K562 (cell line): ENCODE measurements around the gene FA2H. TPM values are rescaled to one million over a fixed set of nuclear protein-coding genes. Genes with fewer than 3 reads are reported as not detected.

ENCODE experiments used
- ATAC-seq: fragments of 200-7000 bp; cut with Tn5 transposase; 3 replicates; pipeline ENCODE4 v1.9.1; 2020; ENCODE audit warnings: moderate library complexity
- BruUV-seq: library from RNA; stranded (reverse); fragments of 400-500 nt; replicated peaks from 2 replicates; lab custom pipeline; 2021; lab: Mats Ljungman, UMichigan
- CTCF ChIA-PET: fragments of 300-600 bp; formaldehyde crosslinking; extraction: SDS; loops from one replicate; lab custom pipeline; 2021; ENCODE audit warnings: low intra/inter-chr PET ratio; lab: Yijun Ruan, JAX
- POLR2A ChIA-PET: fragments of 300-600, 350-650 bp; sonication (Branson Sonifier 250); formaldehyde crosslinking; extraction: SDS; loops from one replicate; lab custom pipeline; 2021; ENCODE audit warnings: antibody characterized with exemption, inconsistent platforms; lab: Yijun Ruan, JAX
- DNase-seq, 4 experiments: peaks; one replicate each; pipeline versions ENCODE4 v3.0.0 to v3.0.0-alpha.2; 2011 to 2018; ENCODE audit warnings: low spot score in 3 of 4, mixed read lengths in 3 of 4; ENCODE audit errors: extremely low read depth in 1 of 4
- FAIRE-seq: peaks from 2 replicates; lab custom pipeline; 2011; peaks lifted over from hg19 to GRCh38; lab: Jason Lieb, UNC
- H2AFZ ChIP-seq: 2 replicates; pipeline ENCODE4 v1.6.0; 2011; ENCODE audit warnings: low read depth, low read length, control low read depth, inconsistent platforms
- H3K27ac ChIP-seq: fragments of 200-600 bp; 3 replicates; pipeline ENCODE4 v1.8.0; 2011; ENCODE audit warnings: low read depth, mild to moderate bottlenecking, control low read depth, inconsistent platforms, low read length, moderate library complexity, mixed read lengths; ENCODE audit errors: extremely low read depth
- H3K27me3 ChIP-seq, 2 experiments: fragments of 300-600 bp in 1 of 2; 2 replicates in 1 of 2; 3 replicates in 1 of 2; pipeline versions ENCODE4 v1.6.0 to v1.8.0; 2011; ENCODE audit warnings: inconsistent platforms in 2 of 2, low read length in 2 of 2, mild to moderate bottlenecking in 1 of 2, mixed read lengths in 1 of 2, moderate library complexity in 1 of 2; ENCODE audit not compliant: control insufficient read depth in 2 of 2, insufficient read depth in 2 of 2
- H3K36me3 ChIP-seq: fragments of 300-600 bp; 3 replicates; pipeline ENCODE4 v1.8.0; 2011; ENCODE audit warnings: mild to moderate bottlenecking, low read length, inconsistent platforms; ENCODE audit not compliant: control insufficient read depth, insufficient read depth
- H3K4me1 ChIP-seq, 2 experiments: fragments of 200-600 bp in 1 of 2; replicated peaks in 1 of 2; 2 replicates in 1 of 2; 3 replicates in 1 of 2; pipeline versions ENCODE4 v1.5.1 to v1.8.0; 2011; ENCODE audit warnings: inconsistent platforms in 2 of 2, low read length in 2 of 2, mild to moderate bottlenecking in 1 of 2, mixed read lengths in 1 of 2, moderate library complexity in 1 of 2; ENCODE audit not compliant: control insufficient read depth in 2 of 2, insufficient read depth in 2 of 2
- H3K4me2 ChIP-seq: 2 replicates; pipeline ENCODE4 v1.6.1; 2011; ENCODE audit warnings: low read length, control low read depth, inconsistent platforms, mixed read lengths; ENCODE audit not compliant: insufficient read depth
- H3K4me3 ChIP-seq: fragments of 200-600 bp; sonication (generic), shearing (Covaris generic); 2 replicates; pipeline ENCODE4 v1.5.1; 2016; ENCODE audit warnings: control low read depth, inconsistent platforms
- H3K79me2 ChIP-seq: fragments of 200-600 bp; 3 replicates; pipeline ENCODE4 v1.8.0; 2011; ENCODE audit warnings: low read length, inconsistent platforms; ENCODE audit not compliant: control insufficient read depth, insufficient read depth
- H3K9ac ChIP-seq, 2 experiments: 2 replicates each; pipeline versions ENCODE4 v1.6.0 to v1.6.1; 2011; ENCODE audit warnings: low read depth in 2 of 2, low read length in 2 of 2, control low read depth in 1 of 2, inconsistent platforms in 1 of 2, mild to moderate bottlenecking in 1 of 2, mixed read lengths in 1 of 2; ENCODE audit not compliant: insufficient read depth in 1 of 2
- H3K9me1 ChIP-seq: one replicate; pipeline ENCODE4 v1.6.0; 2011; ENCODE audit warnings: inconsistent platforms, mild to moderate bottlenecking, low read length, moderate library complexity; ENCODE audit not compliant: control insufficient read depth, insufficient read depth
- H3K9me3 ChIP-seq: replicated peaks from 2 replicates; pipeline ENCODE4 v1.5.1; 2011; ENCODE audit warnings: low read depth, low read length, inconsistent platforms; ENCODE audit not compliant: control insufficient read depth, insufficient read depth
- H4K20me1 ChIP-seq: replicated peaks from 2 replicates; pipeline ENCODE4 v1.6.1; 2011; ENCODE audit warnings: low read length, inconsistent platforms, mixed read lengths; ENCODE audit not compliant: control insufficient read depth, insufficient read depth
- BCOR ChIP-seq: fragments of 450-650 bp; IDR thresholded peaks from 2 replicates; pipeline ENCODE4 v1.6.1; 2016
- BRCA1 ChIP-seq, 2 experiments: fragments of 450-650 bp in 1 of 2; sonication (generic) in 1 of 2; formaldehyde crosslinking in 1 of 2; IDR thresholded peaks; 2 replicates each; pipeline versions ENCODE4 v1.5.0 to v1.6.1; 2017 to 2020; ENCODE audit warnings: mild to moderate bottlenecking in 1 of 2, missing genetic modification reagents in 1 of 2
- CBFA2T3 ChIP-seq: fragments of 450-650 bp; IDR thresholded peaks from 2 replicates; pipeline ENCODE4 v1.6.1; 2017
- CBX2 ChIP-seq: fragments of 200-600 bp; sonication (generic); IDR thresholded peaks from one replicate; pipeline ENCODE4 v1.6.1; 2012; ENCODE audit warnings: mild to moderate bottlenecking, low read length, inconsistent platforms; ENCODE audit not compliant: insufficient read depth, poor library complexity, severe bottlenecking
- JUN ChIP-seq, 2 experiments: sonication (generic) in 1 of 2; formaldehyde crosslinking in 1 of 2; IDR thresholded peaks; 2 replicates each; pipeline versions ENCODE4 v1.6.1 to v1.8.0; 2012 to 2022; ENCODE audit warnings: borderline replicate concordance in 2 of 2, mild to moderate bottlenecking in 2 of 2, improper control_type of control experiment in 1 of 2, low read depth in 1 of 2, low read length in 1 of 2, missing genetic modification reagents in 1 of 2
- NR2F6 ChIP-seq: fragments of 450-650 bp; formaldehyde crosslinking; IDR thresholded peaks from 2 replicates; pipeline ENCODE4 v1.4.0; 2020; ENCODE audit warnings: mild to moderate bottlenecking
- POLR2A ChIP-seq: fragments of 450-650 bp; conservative IDR thresholded peaks from 2 replicates; pipeline ENCODE4 v1.6.1; 2016
- POLR2G ChIP-seq: fragments of 200-400 bp; formaldehyde crosslinking; IDR thresholded peaks from 2 replicates; pipeline ENCODE4 v1.6.1; 2017; ENCODE audit warnings: low read depth, mild to moderate bottlenecking, antibody characterized with exemption, low read length, moderate library complexity
- RAD51 ChIP-seq: fragments of 450-650 bp; IDR thresholded peaks from 2 replicates; pipeline ENCODE4 v1.7.1; 2016; ENCODE audit warnings: low read depth, mild to moderate bottlenecking, borderline replicate concordance
- RBM25 ChIP-seq: fragments of 200-400 bp; formaldehyde crosslinking; IDR thresholded peaks from 2 replicates; pipeline ENCODE4 v1.6.1; 2018; ENCODE audit warnings: low read length, low read depth, moderate library complexity; ENCODE audit not compliant: severe bottlenecking
- THRB ChIP-seq: fragments of 450-650 bp; formaldehyde crosslinking; conservative IDR thresholded peaks from 2 replicates; pipeline ENCODE4 v1.4.0; 2022; ENCODE audit warnings: mild to moderate bottlenecking, missing genetic modification characterization
- WGBS: fragments of 100-300 bp; shearing (Covaris generic); methylation state at CpG from one replicate; pipeline ENCODE4 v1.1.6; 2016; ENCODE audit warnings: low coverage, mixed read lengths; ENCODE audit not compliant: insufficient coverage; ENCODE audit errors: missing lambda C conversion rate; 5-methylcytosine and 5-hydroxymethylcytosine counted together
- in situ Hi-C: fragments of 300-500 bp; cut with MboI; formaldehyde crosslinking; loops from 4 replicates; pipeline ENCODE4 v1.15.0; 2018; ENCODE audit warnings: inconsistent platforms, mixed read lengths
- intact Hi-C: fragments of 100-400 bp; cut with micrococcal nuclease; formaldehyde crosslinking; loops from 2 replicates; pipeline ENCODE4 v1.14.2; 2022
- polyA plus RNA-seq, 8 experiments: library from polyadenylated mRNA; depleted of rRNA in 4 of 8; stranded (reverse) in 5 of 8; unstranded in 3 of 8; fragments of >200 nt; fragmentation: Nextera tagmentation in 2 of 8; fragmentation: Illumina TruSeq in 1 of 8; extraction: Ambion mirVana in 2 of 8; extraction: Trizol in 1 of 8; gene quantifications; 2 replicates each; pipeline versions ENCODE4 v1.2.1 to v1.2.3, GENCODE V29; 2011 to 2014; ENCODE audit warnings: inconsistent platforms in 1 of 8, missing spikeins in 1 of 8
- total RNA-seq, 7 experiments: library from RNA; depleted of rRNA in 6 of 7; stranded (reverse); fragments of >200 nt in 6 of 7; fragmentation: Illumina TruSeq in 2 of 7; extraction: Trizol in 2 of 7; gene quantifications; 2 replicates each; pipeline versions ENCODE4 v1.2.1 to v1.2.3, GENCODE V29; 2011 to 2021; ENCODE audit warnings: low replicate concordance in 1 of 7
- TF ChIP-seq, protein P1 (sequence below): sonication (generic); formaldehyde crosslinking; IDR thresholded peaks from 2 replicates; pipeline ENCODE4 v1.8.0; 2023; ENCODE audit warnings: mild to moderate bottlenecking, missing genetic modification reagents
- TF ChIP-seq, protein P2 (sequence below): fragments of 250-450 bp; sonication (Bioruptor Pico); IDR thresholded peaks from 2 replicates; pipeline ENCODE4 v1.4.0; 2020; ENCODE audit warnings: mild to moderate bottlenecking, moderate library complexity

The FA2H gene
- total and polyA plus RNA-seq, 9 of the 15 experiments (the other 6 are each of a cell fraction or from before 2014, with no cell fraction given), result not detected

DNA sequence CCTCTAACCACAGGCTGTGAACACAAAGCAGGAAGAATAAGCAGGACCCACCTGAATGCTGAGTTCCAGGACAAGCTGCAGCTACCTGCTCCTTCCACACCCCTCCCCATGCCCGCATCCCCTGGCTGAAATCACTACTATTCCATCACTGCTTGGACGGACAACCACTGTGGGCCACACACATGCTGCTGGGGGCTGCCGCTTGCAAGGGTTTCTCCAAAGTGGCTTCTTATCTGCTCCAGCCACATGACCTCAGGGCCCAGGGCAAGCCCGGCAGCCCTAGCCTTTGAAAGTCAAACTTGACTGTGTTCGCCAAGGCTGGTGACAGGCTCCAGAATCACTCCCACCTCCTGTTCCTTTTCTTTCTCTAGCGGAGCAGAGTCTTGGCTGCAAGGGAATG is 18.4 kb downstream of the FA2H start (continued):
- TF ChIP-seq CBX2, result no peak
- peak; percentile 16; the same call in 1 of the 2 replicates for TF ChIP-seq RAD51
- no peak for TF ChIP-seq POLR2A
- peak; percentile 61 for TF ChIP-seq CBFA2T3
- TF ChIP-seq NR2F6 (CRISPR knock-in tag), result no peak
- TF ChIP-seq JUN (IDR thresholded peaks at IDR 0.05; ENCODE audit: borderline replicate concordance, low read depth, low read length), result no peak
- no peak for TF ChIP-seq JUN (CRISPR knock-in tag; IDR thresholded peaks at IDR 0.05; ENCODE audit: borderline replicate concordance)
- TF ChIP-seq, protein P1, sequence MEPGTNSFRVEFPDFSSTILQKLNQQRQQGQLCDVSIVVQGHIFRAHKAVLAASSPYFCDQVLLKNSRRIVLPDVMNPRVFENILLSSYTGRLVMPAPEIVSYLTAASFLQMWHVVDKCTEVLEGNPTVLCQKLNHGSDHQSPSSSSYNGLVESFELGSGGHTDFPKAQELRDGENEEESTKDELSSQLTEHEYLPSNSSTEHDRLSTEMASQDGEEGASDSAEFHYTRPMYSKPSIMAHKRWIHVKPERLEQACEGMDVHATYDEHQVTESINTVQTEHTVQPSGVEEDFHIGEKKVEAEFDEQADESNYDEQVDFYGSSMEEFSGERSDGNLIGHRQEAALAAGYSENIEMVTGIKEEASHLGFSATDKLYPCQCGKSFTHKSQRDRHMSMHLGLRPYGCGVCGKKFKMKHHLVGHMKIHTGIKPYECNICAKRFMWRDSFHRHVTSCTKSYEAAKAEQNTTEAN, result no peak

GRCh38 chr16:74753180-74753579 is 21.4 kb downstream of the FA2H start:
- Histone ChIP-seq H3K4me1 (peaks cover 0 to 13% of the 10 kb centered on the region in 2 experiments; a peak in 2 of 5 replicates), H3K9me3 (no peaks in the 10 kb centered on the region), H3K4me2 (no peak overlapping the region), H3K79me2 (no peaks in the 10 kb centered on the region), H3K36me3 (no peaks in the 10 kb centered on the region), H3K27me3 (peaks cover 33 to 59% of the 10 kb centered on the region in 2 experiments), H3K9me1 (no peaks in the 10 kb centered on the region), H2AFZ (no peak overlapping the region), H3K9ac (no peak overlapping the region), H4K20me1 (peaks cover 5% of the 10 kb centered on the region; the same call in 1 of the 2 replicates), H3K4me3 (no peak overlapping the region), H3K27ac (no peak overlapping the region)
- ATAC-seq (no peak), DNase-seq (no peak), FAIRE-seq (no peak)
- intact Hi-C loops (no loop called here), in situ Hi-C loops (no loop called here)
- WGBS, result 21% methylated on average over 12 of the region's 12 CpGs
- BruUV-seq, result no TSS peak
- CTCF ChIA-PET, result no interaction called here
- POLR2A ChIA-PET, result no interaction called here
- TF ChIP-seq, protein P2, sequence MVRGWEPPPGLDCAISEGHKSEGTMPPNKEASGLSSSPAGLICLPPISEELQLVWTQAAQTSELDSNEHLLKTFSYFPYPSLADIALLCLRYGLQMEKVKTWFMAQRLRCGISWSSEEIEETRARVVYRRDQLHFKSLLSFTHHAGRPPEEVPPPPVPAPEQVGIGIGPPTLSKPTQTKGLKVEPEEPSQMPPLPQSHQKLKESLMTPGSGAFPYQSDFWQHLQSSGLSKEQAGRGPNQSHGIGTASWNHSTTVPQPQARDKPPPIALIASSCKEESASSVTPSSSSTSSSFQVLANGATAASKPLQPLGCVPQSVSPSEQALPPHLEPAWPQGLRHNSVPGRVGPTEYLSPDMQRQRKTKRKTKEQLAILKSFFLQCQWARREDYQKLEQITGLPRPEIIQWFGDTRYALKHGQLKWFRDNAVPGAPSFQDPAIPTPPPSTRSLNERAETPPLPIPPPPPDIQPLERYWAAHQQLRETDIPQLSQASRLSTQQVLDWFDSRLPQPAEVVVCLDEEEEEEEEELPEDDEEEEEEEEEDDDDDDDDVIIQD, result no peak
- TF ChIP-seq BRCA1 (IDR thresholded peaks at IDR 0.05) (no peak), BRCA1 (CRISPR knock-in tag; IDR thresholded peaks at IDR 0.05) (no peak), RBM25 (peak; percentile 26), POLR2G (no peak), THRB (CRISPR knock-in tag) (no peak), BCOR (0 out of 2 replicates have a peak, but pooled peaks have one; percentile 22)
